Activated CD4-positive, alpha-beta T cell treated with anti-CD3 and anti-CD28 coated beads, Interleukin-2, amount 50 U/mL, for 16 hours (primary cell): ENCODE measurements around the gene PODXL.

Experiments used
- DNase-seq: peaks from one replicate; pipeline ENCODE4 v3.0.0-alpha.2; 2020

The PODXL gene

DNA sequence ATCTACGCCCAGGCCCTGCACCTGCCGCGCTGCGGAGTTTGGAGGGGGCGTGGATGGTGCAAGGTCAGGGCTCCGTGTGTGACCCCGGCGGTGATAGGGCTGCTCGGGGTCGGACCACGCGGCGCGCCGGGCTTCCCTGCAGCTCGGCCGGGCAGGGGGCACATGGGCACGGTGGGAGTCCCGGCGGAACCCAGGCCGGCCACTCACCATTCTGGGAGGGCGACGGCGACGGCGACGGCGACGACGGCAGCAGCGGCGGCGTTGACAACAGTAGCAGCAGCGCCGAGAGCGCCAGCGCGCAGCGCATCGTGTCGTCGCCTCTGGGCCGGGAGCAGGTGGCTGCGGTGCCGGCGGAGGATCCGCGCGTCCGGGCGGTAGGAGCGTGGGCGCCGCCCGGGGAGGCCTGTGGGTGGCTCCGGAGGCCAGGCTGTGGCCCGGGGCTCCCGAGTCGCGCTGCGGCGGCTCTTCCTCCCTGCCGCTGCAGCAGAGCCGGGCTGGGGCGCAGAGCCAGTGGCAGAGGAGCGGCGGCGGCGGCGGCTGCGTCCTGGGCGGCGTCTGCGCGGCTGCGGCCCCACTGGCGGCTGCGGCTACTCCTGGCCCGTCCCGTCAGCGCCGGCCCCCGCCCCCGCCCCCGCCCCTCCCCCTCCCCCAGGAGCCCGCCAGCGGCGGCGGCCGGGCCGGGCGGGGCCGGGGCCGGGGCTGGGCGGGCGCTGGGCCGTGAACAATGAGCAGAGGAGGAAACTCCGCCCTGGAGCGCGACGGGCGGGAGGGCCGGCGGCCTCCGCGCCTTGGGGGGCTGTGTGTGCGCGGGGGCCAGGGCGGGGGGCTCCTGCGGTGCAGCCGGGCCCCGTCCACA lies at the start of gene PODXL:
Gene PODXL (minus strand): TSS at position 576 of the 856 bp plus-strand sequence. CDS start 269 bp downstream, at position 307.
- peak; percentile 66 for DNase-seq

- DNase-seq: no peak
Measured at GRCh38 chr7:131605280-131605878, 49.0 kb upstream of the PODXL start.

DNA sequence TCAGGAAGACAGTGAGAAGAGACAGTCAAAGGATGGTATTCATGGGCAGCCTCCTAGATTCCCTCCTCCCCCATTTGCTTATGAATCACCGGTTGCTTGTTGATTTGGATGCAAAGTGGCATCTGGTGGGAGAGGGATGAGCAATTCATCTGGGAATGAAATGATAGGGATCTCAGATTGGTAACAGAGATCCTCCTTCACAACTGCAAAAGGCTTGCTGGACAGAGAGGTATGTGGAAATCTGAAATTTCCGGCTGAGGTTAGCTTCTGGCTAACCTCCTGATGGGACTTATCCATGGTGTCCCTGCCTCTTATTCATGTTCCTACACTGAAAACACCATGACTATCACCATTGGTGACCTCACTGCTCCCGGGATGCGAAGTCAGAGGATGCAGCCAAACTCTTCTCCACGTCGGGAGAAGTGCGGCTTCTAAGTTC lies 48.4 kb upstream of the PODXL start:
- no peak for DNase-seq

GRCh38 chr7:131603932-131604331 lies 47.5 kb upstream of the PODXL start:
- DNase-seq: no peak

DNA sequence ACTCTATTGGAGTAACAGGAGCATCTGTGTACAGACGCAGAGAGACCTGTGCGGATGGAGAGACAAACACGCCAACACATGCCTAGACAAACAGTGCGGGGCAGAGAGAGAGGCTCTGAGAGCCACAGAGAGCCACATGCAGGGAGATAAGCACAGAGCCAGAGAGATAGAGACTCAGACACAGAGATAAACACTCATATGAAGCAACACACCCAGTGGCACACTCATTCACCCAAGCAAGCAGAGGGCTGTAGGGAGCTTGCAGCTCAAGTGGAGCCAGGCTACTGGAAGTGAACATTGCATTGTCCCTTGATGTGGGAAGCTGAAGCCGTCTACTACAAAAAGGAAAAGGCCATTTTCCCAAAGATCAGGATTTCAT lies 46.6 kb upstream of the PODXL start:
- DNase-seq: no peak

DNA sequence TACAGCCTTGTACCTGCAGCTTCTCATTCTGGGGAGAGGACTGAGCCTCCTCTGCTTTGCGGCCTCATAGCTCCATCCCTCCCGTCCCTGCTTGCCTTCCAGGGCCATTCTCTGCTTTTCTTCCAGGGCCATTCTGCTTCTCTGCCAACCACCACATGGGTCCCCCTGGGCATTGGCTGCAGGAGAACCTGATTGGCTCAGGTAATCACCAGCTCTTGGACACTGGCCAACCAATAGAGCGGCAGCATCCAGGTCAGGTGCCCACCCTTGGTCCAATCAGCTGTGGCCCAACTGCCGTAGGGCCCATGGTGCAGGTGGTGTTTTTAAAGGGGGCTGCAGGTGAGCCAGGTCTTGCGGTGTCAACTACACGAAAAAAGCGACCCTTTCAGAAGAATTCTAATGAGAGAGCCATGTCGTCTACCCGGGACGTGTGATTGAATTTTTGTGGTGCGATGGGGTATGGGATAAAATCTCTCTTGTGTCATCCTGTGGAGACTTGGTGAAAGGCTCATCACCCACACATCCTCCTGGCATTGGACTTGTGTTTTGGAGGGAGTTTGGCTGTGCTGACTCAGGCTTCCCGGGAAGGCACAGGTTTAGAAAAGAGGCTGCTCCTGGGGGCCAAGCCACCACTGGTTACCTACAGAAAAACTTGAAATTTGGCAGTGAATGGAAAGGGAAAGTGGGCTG lies 46.0 kb upstream of the PODXL start:
- no peak for DNase-seq

DNA sequence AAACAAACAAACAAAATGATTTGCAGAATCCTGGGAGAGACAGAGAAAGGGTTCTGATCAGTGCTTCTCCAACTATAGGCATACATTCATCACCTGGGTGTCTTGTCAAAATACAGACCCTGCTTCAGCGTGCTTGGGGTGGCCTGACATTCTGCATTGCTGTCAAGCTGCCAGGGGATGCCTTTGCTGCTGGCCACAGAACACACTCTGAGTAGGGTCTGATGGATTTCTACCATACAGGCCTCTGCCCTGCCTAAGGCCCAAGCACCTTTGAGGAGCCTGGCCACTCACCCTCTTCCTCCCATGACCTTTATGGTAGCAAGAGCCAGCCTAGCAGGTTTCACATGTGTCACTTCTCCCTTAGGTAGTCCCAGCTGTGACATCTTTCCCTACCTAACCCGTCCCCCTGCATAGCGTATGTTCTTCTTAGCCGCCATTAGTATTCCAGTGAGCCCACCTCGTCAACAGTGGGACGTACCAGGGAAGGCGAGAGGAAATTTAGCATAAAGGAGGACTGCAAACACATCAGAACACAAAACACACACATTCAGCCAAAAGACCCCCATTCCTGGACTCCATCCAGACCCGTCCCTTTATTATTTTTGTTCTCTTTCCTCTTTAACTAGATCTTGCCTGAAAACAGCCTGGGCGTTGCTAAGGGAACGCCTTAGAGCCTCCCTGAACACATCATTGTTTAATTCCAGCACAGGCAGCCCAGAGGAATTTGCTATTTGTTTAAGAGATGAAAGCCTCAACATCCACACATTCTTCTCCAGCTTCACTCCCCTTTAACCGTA lies 43.9 kb upstream of the PODXL start:
- DNase-seq: no peak

DNA sequence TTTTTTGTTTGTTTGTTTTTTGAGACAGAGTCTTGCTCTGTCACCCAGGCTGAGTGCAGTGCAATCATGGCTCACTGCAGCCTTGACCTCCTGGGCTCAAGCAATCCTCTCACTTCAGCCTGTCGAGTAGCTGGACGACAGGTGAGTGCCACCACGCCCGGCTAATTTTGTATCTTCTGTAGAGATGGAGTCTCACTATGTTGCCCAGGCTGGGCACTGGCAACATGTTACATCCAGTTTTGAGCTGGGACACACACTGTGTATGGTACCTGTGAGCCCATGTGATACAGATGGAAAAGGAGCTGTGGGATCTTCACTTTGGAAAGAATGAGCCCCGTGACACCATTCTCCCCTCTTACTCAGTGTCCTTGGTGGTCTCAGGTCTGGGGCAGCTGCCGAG lies 40.4 kb upstream of the PODXL start:
- no peak for DNase-seq

GRCh38 chr7:131595699-131596098 lies 39.3 kb upstream of the PODXL start:
- no peak for DNase-seq

DNA sequence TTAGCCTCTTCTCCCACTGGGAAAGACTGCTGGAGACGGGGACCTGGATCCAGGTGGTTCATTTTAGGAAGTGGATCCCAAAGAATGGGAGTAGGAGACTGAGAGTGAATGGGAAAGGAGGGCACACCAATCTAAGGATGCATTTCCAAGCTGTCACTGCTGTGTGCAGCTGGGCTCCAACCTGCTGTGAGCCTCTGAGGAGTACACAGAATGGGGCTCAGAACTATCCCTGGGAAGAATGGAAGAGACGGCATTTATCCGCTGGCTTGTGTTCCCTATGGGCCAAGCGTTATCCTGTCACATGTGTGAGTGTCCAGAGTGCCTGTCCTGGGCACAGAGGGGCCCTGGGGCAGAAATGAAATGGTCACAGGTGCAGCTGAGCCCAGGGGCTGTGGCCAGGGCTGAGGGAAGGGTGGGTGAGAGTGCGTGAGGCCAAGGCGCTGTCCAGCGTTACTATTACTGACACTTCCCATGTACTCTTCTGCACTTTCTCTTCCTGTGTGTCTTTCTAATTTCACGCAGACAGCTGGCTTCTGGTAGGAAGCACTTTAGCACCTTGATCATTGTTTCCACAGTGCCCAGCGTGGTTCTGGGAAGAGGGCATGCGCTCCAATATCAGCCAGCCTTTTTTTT lies 35.4 kb upstream of the PODXL start:
- no peak for DNase-seq

DNA sequence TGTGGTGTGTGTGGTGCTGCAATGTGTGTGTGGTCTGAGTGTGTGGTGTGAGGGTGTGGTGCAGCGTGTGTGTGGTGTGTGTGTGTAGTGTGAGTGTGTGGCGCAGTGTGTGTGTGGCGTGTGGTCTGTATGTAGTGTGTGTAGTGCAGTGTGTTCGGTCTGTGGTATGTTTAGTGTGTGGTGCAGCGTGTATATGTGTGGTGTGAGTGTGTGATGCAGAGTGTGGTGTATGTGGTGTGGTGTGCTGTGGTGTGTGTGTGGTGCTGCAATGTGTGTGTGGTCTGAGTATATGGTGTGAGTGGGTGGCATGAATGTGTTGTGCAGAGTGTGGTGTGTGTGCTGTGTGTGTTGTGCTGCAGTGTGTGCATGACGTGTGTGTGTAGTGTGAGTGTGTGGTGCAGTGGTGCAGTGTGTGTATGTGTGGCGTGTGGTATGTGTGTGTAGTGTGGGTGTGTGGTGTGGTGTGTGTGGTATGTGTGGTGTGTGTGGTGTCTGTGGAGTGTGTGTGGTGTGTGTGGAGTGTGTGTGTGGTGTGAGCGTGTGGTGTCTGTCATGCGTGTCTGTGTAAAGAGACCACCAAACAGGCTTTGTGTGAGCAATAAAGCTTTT lies 31.0 kb upstream of the PODXL start:
- DNase-seq: no peak

- no peak for DNase-seq
Measured at GRCh38 chr7:131586759-131587158, 30.3 kb upstream of the PODXL start.

DNA sequence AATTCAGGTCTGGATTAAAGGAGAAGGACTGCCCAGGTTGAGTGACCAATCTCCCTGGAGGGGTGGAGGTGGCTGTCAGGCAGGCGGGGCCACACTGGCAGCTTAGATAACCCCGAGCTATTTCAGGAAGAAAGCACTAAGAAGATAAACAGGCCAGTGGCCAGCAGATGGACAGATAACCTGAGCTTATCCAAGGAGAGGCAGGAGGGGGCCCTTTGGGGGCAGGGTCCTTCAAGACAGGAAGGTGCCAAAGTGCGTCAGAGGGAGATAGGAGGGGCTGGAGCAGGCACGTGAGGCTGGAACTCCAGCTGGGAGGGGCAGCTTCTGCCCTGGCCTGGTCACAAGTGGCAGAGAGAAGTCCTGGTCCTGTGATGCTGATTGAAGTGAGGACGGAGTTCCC lies 29.8 kb upstream of the PODXL start:
- no peak for DNase-seq

DNA sequence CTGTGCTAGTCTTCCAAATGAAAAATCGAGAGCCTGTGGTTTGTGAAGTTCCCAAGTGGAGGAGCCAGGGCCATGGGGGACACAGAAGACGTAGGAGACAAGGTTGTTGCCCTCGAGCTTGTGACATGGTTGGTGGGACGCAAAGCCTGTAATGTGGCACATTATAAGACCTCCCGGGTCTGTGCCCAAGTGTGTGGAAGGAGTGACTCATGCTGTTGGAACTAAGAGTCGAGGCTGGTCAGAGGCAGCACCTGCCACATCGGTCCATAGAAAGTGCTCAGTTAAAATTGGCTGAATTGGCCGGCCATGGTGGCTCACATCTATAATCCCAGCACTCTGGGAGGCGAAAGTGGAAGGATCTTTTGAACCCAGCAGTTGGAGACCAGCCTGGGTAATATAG lies 27.0 kb upstream of the PODXL start:
- no peak for DNase-seq

GRCh38 chr7:131581241-131582051 lies 25.0 kb upstream of the PODXL start:
- DNase-seq: no peak

- no peak for DNase-seq
Measured at GRCh38 chr7:131578602-131579001, 22.2 kb upstream of the PODXL start.

- DNase-seq: no peak
Measured at GRCh38 chr7:131574741-131575140, 18.3 kb upstream of the PODXL start.

GRCh38 chr7:131570401-131570800 lies 14.0 kb upstream of the PODXL start:
- no peak for DNase-seq

- DNase-seq: no peak
Measured at GRCh38 chr7:131568970-131569369, 12.5 kb upstream of the PODXL start.

GRCh38 chr7:131568510-131568909 lies 12.1 kb upstream of the PODXL start:
- no peak for DNase-seq

GRCh38 chr7:131564640-131565039 lies 8.2 kb upstream of the PODXL start:
- no peak for DNase-seq
